Left kidney (tissue), 2 donors: ENCODE data around the gene TSC2. TPM values are rescaled to one million over a fixed set of nuclear protein-coding genes. Genes with fewer than 3 reads are reported as not detected.

Experiments
- DNase-seq: peaks from one replicate; pipeline ENCODE4 v3.0.0-alpha.2; 2013
- polyA plus RNA-seq: library from polyadenylated mRNA; unstranded; fragments of 120-200 nt; gene quantifications from one replicate; pipeline ENCODE4 v1.2.1, GENCODE V29; 2013; ENCODE audit not compliant: insufficient read length

TSC2 gene
- polyA plus RNA-seq, 1 donor: 165 TPM

- DNase-seq: no peak
These were observed 5.4 kb upstream of the TSC2 start for GRCh38 chr16:2042171-2042985.

DNA sequence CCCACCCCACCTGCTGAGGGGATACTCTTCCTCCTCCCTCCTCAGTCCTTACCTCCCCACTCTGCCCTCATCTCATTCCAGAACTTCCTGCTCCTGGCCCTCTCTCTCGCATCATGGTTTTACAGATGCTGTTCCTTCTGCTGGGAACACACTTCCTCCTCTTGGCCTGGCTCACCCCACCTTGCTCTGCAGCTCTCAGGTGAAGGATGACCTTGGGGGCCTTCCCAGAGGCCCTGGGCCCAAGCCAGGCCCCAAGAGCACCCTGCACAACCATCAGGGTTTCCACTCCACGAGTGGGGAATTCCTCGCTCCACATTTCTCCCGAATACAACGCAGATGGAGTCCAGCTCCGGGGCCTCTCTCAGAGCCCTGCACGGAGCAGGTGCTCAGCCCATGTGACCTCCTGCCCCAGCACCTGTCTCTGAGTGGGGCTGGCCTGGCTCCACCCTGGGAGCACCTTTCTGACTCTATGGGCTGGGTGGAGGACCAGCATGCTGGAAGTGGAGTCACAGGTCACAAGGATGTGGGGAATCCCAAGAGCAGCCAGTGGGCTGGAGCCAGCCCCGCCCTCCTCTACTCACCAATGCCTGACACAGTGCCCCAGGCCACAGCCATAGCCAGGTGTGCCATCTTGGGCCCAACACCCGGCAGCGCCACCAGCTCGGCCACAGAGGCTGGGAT, 4.7 kb upstream of the TSC2 start:
- no peak for DNase-seq

- DNase-seq: no peak
These were observed 3.9 kb upstream of the TSC2 start for GRCh38 chr16:2043667-2044451.

GRCh38 chr16:2044541-2044940, 3.2 kb upstream of the TSC2 start:
- no peak for DNase-seq

DNA sequence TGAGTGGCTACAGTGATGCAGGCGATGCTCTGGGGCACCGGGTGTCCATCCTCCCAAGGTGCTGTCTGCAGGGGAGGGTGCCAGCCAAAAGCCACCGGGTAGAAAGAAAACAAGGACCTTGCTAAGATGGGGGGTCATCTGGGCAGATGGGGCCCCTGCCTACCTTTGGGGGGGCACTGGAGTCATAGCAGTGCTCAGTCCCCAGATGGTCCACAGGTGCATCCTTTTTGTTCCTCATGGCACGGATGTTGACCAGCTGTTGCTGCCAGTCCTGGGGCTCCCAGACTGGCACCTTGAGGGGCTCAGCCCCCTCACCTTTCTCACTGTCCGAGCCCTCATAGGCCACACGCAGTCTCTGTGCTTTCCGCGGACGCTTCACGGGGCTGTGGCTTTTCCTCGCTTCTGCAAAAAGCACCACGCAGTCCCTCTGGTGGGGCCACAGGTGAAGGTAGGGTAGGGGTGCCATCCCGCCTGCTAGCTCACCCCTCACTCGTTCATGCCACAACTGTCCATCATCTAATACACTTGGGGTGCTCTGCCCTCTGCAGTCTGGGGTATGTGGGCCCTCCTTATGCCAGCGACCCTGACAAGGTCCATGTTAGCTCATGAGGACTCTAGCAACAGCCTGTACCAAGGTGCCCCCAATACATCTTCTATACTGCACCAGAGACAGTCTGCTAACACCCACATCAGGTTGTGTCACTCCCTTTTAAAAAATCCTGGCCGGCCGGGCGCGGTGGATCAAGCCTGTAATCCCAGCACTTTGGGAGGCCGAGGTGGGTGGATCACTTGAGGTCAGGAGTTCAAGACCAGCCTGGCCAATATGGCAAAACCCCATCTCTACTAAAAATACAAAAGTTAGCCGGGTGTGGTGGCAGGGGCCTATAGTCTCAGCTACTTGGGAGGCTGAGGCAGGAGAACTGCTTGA, 1.6 kb upstream of the TSC2 start:
- DNase-seq: no peak

- no peak for DNase-seq
These were observed 874 bp upstream of the TSC2 start for GRCh38 chr16:2046893-2047329.

DNA sequence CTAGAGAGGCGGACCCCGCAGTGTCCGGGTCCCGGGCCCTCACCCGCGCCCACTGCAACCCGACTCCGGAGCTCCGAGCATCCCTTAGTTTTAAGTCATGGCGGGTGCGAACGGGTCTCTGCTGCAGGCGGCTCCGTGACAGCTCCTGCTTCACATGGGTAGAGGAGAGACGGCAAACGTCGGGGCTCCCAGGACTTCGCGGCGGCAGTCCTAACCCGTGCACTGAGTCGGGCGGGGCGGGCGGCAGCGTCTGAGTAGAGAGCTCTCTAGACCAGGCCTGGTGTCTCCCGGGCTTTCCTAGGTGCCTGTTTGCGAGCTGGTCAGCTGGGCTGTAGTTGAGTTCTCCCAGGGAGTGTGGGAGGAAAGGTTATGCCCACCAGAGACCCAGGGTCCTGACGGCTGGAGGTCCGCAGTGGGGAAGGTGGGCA, 345 bp downstream of the TSC2 start:
- no peak for DNase-seq

GRCh38 chr16:2053211-2053610, 5.4 kb downstream of the TSC2 start:
- no peak for DNase-seq

GRCh38 chr16:2053897-2054296, 6.1 kb downstream of the TSC2 start:
- no peak for DNase-seq

GRCh38 chr16:2054543-2055245, 6.9 kb downstream of the TSC2 start:
- no peak for DNase-seq

DNA sequence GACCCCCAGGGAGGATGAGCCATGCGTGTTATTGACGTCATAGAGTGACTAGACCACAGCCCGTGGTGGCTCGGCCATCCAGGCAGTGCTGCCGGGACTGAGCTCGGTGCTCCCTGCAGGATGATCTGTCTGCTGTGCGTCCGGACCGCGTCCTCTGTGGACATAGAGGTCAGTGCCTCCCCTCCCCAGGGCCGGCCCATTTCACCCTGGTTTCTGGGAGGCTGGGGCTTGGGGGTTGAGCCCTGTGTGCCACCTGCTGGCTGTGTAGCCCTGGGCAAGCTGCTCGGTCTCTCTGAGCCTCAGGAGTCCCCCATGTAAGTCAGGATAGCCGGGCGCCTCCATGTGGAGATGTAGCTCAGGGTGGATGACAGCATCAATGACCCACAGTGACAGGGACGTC, 8.3 kb downstream of the TSC2 start:
- no peak for DNase-seq

DNA sequence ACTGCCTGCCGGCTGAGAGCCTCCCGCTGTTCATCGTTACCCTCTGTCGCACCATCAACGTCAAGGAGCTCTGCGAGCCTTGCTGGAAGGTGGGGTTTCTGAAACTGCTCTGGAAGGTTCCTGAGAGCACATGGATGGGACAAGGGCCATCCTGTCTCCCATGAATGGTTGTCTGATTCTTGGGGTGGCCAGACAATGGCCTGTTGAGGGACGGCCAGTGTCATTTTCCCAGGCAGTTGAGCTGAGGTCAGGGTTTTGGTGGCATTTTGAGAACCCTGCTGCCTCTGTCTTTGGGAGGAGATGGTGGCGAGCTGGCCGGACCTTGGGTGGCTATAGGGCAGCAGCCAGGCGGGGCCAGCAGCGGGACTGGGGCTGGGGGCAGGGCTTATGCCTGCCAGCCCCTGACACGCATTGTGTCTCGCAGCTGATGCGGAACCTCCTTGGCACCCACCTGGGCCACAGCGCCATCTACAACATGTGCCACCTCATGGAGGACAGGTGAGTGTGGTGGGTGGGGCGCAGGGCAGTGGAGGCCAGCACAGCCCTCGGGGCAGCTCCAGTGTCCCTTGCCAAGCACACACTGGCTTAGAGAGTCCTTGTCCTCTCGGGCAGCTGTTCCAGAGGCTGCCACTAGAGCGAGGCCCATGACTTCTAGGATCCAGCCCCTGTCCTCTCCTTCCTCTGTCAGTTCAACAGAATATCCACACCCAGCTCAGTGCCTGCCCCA, 9.1 kb downstream of the TSC2 start:
- DNase-seq: no peak

DNA sequence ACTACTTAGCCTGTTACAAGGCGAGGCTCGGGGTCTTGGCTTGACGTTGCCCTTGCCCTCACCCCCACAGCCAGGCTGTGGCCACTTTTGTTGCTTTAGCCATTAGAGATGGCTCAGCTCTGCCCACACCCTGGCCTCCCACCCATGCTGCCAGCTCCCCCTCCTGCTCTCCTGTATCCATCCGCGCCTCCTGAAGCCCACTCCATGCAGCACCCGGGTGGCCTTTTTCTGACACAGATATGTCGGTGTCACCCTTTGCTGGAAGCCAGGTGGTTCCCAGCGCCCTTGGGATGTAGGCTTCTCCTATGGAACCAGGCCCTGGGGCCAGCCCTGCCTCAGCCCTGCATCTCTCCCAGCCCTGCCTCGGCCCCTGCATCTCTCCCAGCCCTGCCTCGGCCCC, 9.7 kb downstream of the TSC2 start:
- no peak for DNase-seq

DNA sequence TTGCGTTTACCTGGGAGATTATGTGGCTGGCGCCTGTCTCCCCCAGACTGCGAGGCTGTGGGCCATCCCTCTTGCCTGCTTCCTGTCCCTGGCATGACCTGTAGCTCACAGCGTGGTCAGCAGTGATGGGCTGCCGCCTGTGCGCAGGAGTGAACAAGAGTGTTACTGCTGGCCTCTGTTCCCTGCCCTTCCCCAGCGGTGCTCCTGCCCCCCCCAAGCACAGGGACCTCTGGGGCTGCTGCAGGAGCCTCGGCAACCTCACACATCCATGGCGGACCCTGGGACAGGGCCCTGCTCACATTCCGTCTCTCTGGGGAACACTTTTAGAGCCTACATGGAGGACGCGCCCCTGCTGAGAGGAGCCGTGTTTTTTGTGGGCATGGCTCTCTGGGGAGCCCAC, 10.6 kb downstream of the TSC2 start:
- DNase-seq: no peak

GRCh38 chr16:2058872-2059271, 11.1 kb downstream of the TSC2 start:
- no peak for DNase-seq

DNA sequence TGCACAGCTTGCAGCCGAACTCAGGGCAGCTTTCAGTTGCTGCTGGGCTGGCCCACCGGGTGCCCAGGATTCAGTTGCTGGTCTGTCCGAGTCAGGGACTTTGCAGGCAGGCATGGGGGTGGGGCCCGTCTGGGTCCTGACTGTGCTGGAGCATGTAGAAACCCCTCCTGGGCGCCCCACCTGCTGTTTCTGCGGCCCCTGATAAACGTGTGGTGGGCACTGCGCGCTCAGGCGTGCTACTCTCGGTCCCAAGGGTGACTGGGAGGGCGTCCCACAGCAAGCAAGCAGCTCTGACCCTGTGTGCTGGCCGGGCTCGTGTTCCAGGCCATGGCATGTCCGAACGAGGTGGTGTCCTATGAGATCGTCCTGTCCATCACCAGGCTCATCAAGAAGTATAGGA, 12.6 kb downstream of the TSC2 start:
- no peak for DNase-seq

DNA sequence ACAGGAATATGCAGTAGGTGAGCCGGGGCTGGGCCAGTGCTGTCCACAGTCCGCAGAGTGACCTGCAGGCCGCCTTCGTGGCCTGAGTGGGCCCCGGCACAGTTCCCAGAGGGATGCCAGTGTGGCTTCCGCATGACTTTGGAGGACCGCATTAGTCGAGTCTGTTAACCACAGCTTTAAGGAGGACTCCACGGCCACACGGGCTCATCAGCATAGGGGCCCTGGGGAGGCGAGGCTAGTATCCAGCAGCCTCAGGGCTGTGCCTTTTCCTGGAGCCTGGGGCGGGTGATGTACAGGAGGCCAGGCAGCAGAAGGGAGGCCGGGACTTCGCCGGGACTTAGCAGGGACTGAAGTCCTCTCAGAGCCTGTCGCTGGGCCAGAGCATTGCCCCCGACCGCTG, 13.2 kb downstream of the TSC2 start:
- no peak for DNase-seq

DNA sequence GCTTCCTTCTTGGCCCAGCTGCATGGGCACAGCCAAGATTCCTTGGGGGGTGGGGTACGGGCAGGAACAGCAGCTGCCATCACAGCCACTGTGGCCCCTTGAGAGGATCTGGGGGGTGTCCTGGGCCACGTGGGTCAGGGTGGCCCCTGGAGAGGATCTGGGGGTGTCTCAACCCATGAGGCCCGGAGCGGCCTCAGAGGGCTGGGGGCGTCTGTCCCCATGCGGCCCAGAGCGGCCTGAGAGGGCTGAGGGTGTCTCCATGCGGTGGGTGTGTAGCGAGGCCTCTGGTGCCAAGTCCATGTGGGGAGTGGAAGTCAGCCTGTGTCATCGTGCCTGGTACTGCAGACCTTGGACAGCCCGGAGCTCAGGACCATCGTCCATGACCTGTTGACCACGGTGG, 13.7 kb downstream of the TSC2 start:
- DNase-seq: no peak

DNA sequence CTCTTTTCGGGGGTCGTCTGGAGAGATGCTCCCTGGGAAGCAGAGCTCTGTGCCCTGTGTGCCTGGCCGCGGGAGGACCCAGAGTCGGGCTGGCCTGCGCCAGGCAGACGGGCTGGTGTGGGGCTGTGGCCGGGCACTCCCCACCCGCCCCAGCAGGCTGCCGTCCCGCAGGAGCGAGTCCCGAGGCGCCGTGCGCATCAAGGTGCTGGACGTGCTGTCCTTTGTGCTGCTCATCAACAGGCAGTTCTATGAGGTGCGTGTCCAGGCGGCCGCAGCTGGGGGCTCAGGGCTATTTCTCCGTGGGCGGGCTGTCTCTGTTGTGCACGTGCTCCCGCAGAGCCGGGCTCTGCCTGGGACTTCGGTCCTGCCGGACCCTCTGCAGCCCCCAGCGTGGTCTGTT, 15.0 kb downstream of the TSC2 start:
- no peak for DNase-seq

DNA sequence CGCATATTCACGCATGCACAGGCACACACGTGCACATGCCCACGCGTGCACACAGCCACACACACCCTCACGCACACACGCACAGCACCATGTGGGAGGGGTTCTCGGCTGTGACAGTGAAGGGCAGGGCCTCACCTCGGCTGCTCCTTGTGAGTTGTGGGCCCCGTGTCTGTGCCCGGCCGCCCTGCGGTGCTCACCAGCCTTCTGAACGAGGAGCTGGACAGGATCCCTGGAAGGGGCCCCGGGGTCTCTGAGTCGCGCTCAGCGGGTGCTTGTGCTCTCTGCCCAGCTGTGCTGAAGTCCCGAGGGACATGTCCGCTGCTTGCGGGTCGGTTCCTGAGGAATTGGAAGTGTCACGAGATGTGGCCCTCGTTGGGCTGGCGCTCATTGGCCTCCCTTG, 16.1 kb downstream of the TSC2 start:
- no peak for DNase-seq
